GM12801 (cell line): ENCODE measurements around the gene YTHDF1.

ENCODE experiments used
- CTCF ChIP-seq: IDR thresholded peaks from one replicate; pipeline ENCODE4 v1.5.1; 2011; ENCODE audit warnings: control low read depth; ENCODE audit not compliant: insufficient read length; ENCODE audit errors: extremely low read depth

Gene YTHDF1

DNA sequence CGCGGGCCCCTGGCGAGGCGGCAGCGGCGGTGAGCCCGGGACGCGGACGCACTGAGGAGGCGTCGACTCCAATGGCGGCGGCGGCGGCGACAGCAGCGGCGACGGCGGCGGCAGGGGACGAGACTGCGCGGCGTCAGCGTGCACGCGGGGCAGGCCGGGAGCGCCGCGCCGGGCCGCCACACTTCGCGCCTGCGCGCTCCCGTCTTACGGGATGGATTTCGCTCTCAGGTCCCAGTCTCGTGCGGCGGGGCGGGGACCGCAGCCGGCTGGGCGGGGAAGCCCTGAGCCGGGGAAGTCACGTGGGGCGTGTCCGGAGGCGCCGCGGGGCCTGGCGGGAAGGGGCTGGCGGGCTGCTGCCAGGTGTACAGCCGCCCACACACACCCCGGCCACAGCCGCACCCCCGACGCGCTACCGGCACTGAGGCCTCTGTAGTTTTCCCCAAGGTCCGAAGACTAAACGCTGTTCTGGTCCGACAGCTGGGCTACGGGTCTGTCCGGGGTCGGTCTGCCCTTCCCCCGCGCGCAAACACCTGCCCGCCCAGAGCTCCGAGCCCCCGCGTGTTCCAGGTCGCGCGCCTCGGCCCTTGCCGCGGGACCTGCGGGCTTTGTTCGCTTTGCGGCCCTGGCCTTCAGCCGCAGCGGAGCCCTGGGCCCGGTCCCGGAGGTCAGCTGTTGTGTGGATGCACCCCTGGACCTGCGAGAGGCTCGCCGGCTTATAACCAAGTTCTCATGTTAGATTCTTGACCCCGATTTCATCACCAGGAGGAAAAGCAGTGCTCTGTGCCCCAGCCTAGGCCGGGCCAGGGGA lies at the start of gene YTHDF1:
YTHDF1 (minus strand) TSS at position 91 of the 808 bp plus-strand sequence. CDS start 239 bp downstream, outside the sequence.
- TF ChIP-seq CTCF, result no peak

- no peak for TF ChIP-seq CTCF
Observed at GRCh38 chr20:63264519-63264918, 48.6 kb upstream of the YTHDF1 start.

GRCh38 chr20:63264000-63264399 lies 48.1 kb upstream of the YTHDF1 start:
- TF ChIP-seq CTCF, result no peak

DNA sequence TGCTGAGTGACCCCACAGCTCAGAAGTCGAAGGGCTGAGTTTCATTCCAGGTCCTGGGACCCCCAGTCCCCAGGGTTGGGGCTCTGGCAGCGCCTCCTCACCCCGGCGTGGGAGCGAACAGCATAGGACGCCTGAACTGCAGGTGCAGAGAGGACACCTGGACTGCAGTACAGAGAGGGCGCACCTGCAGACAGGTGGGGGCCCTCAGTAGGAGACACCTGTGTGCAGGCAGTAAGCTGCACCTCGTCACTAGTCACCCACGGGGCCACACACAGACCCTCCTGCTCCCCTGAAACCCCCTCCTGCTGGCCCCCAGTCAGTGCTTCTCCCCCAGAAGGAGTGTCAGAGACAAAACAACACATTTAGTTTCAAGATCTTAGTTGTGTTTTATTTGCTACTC lies 46.9 kb upstream of the YTHDF1 start:
- no peak for TF ChIP-seq CTCF

DNA sequence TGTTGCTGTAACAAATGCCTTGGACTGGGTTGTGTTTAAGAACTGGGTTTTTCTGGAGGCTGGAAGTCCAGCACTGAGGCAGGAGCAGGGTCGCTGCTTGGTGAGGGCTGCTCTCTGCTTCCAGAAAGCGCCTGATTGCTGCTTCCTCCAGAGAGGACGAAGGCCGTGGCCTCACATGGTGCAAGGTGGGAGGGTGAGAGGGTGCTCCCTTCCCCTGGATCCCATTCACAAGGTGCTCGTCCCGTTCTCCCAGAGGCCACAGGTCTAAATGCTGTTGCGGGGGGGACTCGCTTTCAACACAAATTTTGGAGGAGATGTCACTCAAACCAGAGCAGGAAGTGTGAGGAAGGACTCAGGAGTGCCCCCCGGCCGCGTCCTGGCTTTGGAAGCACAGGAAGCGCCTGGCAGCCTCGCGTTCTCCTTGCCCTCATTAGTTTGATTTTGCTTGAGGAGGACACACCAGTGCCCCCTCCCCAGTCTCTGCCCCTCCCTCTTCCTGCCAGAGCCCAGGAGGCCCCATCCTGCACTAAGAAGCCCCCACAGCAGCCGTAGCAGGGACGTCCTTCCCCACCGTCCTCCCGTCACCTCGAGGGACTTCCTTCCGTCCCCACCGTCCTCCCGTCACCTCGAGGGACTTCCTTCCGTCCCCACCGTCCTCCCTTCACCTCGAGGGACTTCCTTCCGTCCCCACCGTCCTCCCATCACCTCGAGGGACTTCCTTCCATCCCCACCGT lies 46.0 kb upstream of the YTHDF1 start:
- no peak for TF ChIP-seq CTCF

GRCh38 chr20:63261060-63261794 lies 45.3 kb upstream of the YTHDF1 start:
- no peak for TF ChIP-seq CTCF

GRCh38 chr20:63260521-63260920 lies 44.6 kb upstream of the YTHDF1 start:
- TF ChIP-seq CTCF, result no peak
